ENCODE results near the gene EFTUD2. TPM values are rescaled to one million over a fixed set of nuclear protein-coding genes. Genes with fewer than 3 reads are reported as not detected.

Gene EFTUD2
- total and polyA plus RNA-seq, 2 of the 4 experiments (the other 2 are of a cell fraction) = 72.5 to 126 TPM

- no peak for TF ChIP-seq MAZ (IDR thresholded peaks at IDR 0.05; ENCODE audit: borderline replicate concordance, low read depth, low read length)
Observed at GRCh38 chr17:44907729-44908470, 8.7 kb upstream of the EFTUD2 start (continued).

GRCh38 chr17:44906763-44907728 is 7.8 kb upstream of the EFTUD2 start:
- H4K20me1 ChIP-seq (ENCODE audit: insufficient read depth, low read length) = no peaks in the 10 kb centered on the region
- H3K27ac ChIP-seq (ENCODE audit: insufficient read depth, low read length) = peak overlapping the region; percentile 67
- POLR2A ChIA-PET (ENCODE audit: unreplicated experiment) = no interaction called here
- H3K4me3 ChIP-seq (ENCODE audit: insufficient read depth, low read depth, low read length) = no peak overlapping the region
- peak overlapping the region; percentile 98 for H4K91ac ChIP-seq (ENCODE audit: insufficient read depth, low read depth, low read length)
- H3K23ac ChIP-seq (ENCODE audit: low read depth, low read length) = peak overlapping the region; percentile 96; the same call in 1 of the 2 replicates
- peaks cover 0 to 16% of the 10 kb centered on the region in 2 experiments; a peak in 2 of 4 replicates for H3K79me1 ChIP-seq (ENCODE audit: low read depth in 1 of 2, low read length in 2 of 2)
- peak overlapping the region; percentile 79 for H2AFZ ChIP-seq (replicated peaks; ENCODE audit: low read length, poor library complexity)
- peak overlapping the region; percentile 99 for H3K4ac ChIP-seq (ENCODE audit: low read depth, low read length)
- peak overlapping the region; percentile 59 for H2AK9ac ChIP-seq (replicated peaks; ENCODE audit: low read depth, low read length, poor library complexity)
- peak overlapping the region; percentile 100 for H2AK5ac ChIP-seq (ENCODE audit: low read depth, low read length)
- intact Hi-C loops (cut with micrococcal nuclease) = no loop called here
- 83% methylated on average over 2 of the region's 18 CpGs; no CpG with 5 or more reads in 1 of the 2 experiments for WGBS, 2 experiments (ENCODE audit: extremely low coverage in 2 of 2, insufficient read length in 1 of 2)
- H3K18ac ChIP-seq (ENCODE audit: low read depth, low read length) = peak overlapping the region; percentile 75
- H3K9ac ChIP-seq (ENCODE audit: low read depth, low read length) = no peak overlapping the region
- ATAC-seq (ENCODE audit: low read depth) = no peak
- peak overlapping the region; percentile 93 for H2BK5ac ChIP-seq (ENCODE audit: low read depth, low read length, poor library complexity, severe bottlenecking)
- peak overlapping the region; percentile 98 for H3K14ac ChIP-seq (replicated peaks; ENCODE audit: low read depth, low read length)
- peak; percentile 38 for DNase-seq
- peaks cover 34% of the 10 kb centered on the region for H3K9me1 ChIP-seq (ENCODE audit: insufficient read depth, low read length)
- peak overlapping the region; percentile 64 to 98 for H4K8ac ChIP-seq (ENCODE audit: low read depth in 2 of 2, low read length in 2 of 2)
- no peaks in the 10 kb centered on the region for H3K9me3 ChIP-seq (ENCODE audit: control insufficient read depth, insufficient read depth, low read length)
- H2BK20ac ChIP-seq (ENCODE audit: low read depth, low read length) = peak overlapping the region; percentile 99
- BruUV-seq (replicated peaks) = no TSS peak
- H2BK120ac ChIP-seq (ENCODE audit: low read depth, low read length) = peak overlapping the region; percentile 100
- CTCF ChIA-PET = no interaction called here
- TF ChIP-seq, protein P1, sequence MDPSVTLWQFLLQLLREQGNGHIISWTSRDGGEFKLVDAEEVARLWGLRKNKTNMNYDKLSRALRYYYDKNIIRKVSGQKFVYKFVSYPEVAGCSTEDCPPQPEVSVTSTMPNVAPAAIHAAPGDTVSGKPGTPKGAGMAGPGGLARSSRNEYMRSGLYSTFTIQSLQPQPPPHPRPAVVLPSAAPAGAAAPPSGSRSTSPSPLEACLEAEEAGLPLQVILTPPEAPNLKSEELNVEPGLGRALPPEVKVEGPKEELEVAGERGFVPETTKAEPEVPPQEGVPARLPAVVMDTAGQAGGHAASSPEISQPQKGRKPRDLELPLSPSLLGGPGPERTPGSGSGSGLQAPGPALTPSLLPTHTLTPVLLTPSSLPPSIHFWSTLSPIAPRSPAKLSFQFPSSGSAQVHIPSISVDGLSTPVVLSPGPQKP (IDR thresholded peaks at IDR 0.05; ENCODE audit: borderline replicate concordance, low read depth, low read length) = no peak
- TF ChIP-seq POLR2A (IDR thresholded peaks at IDR 0.05; ENCODE audit: low read depth, low read length) = no peak
- no peak for TF ChIP-seq BHLHE40 (IDR thresholded peaks at IDR 0.05; ENCODE audit: low read depth, low read length)
- no peak for TF ChIP-seq SMC3 (IDR thresholded peaks at IDR 0.05; ENCODE audit: low read depth, low read length)
- no peak for TF ChIP-seq USF2 (IDR thresholded peaks at IDR 0.05; ENCODE audit: low read depth, low read length)
- no peak for TF ChIP-seq MAZ (IDR thresholded peaks at IDR 0.05; ENCODE audit: borderline replicate concordance, low read depth, low read length)
- TF ChIP-seq MAFK (IDR thresholded peaks at IDR 0.05; ENCODE audit: low read depth, low read length) = no peak
- in situ Hi-C loops (cut with MboI; ENCODE audit: low sequenced_read_pairs) = no loop called here
- dilution Hi-C loops (cut with HindIII; ENCODE audit: low sequenced_read_pairs, unreplicated experiment) = no loop called here
- H3K4me2 ChIP-seq (ENCODE audit: low read depth, low read length) = no peak overlapping the region
- H3K56ac ChIP-seq (ENCODE audit: extremely low read depth, insufficient read depth, low read length) = peak overlapping the region; percentile 0; the same call in 1 of the 2 replicates
- H4K5ac ChIP-seq (ENCODE audit: low read depth, low read length) = peak overlapping the region; percentile 80; the same call in 1 of the 2 replicates
- no peaks in the 10 kb centered on the region for H3K27me3 ChIP-seq (ENCODE audit: control insufficient read depth, insufficient read depth, low read length)
- peaks cover 19% of the 10 kb centered on the region for H3K4me1 ChIP-seq (ENCODE audit: control insufficient read depth, insufficient read depth, low read length)
- peak overlapping the region; percentile 84 for H2BK15ac ChIP-seq (ENCODE audit: low read depth, low read length)
- H3K36me3 ChIP-seq (ENCODE audit: control insufficient read depth, insufficient read depth, low read length) = no peaks in the 10 kb centered on the region

Measured in IMR-90 (cell line).